ENCODE data around the gene SLC20A1.
"Not testable (repeated sequence)": the region's sequence is repeated elsewhere in the genome, so short reads cannot be mapped to it uniquely, and the experiment has no call there.

Gene SLC20A1

GRCh38 chr2:112665113-112665780 lies 19.5 kb downstream of the SLC20A1 start:
- no peak overlapping the region for H3K4me3 ChIP-seq (ENCODE audit: low read depth, low read length)
- TF ChIP-seq CTCF (IDR thresholded peaks at IDR 0.05; ENCODE audit: low read depth, low read length, missing control alignments) = no peak
- no peak for DNase-seq (ENCODE audit: low read depth)
- in situ Hi-C loops (cut with HindIII; ENCODE audit: low sequenced_read_pairs) = loop anchor here (5.0 kb wide), 1 partner anchor 57 kb away; the partner anchor contains the start of gene NT5DC4

- in situ Hi-C loops (cut with HindIII; ENCODE audit: low sequenced_read_pairs) = loop anchor here (5.0 kb wide), 1 partner anchor 56 kb away; the partner anchor contains the start of gene NT5DC4
- no peak for DNase-seq (ENCODE audit: low read depth)
- no peak overlapping the region for H3K4me3 ChIP-seq (ENCODE audit: low read depth, low read length)
- TF ChIP-seq CTCF (IDR thresholded peaks at IDR 0.05; ENCODE audit: low read depth, low read length, missing control alignments) = no peak
Measured at GRCh38 chr2:112666761-112667122, 21.0 kb downstream of the SLC20A1 start.

GRCh38 chr2:112667540-112667939 lies 21.8 kb downstream of the SLC20A1 start:
- in situ Hi-C loops (cut with HindIII; ENCODE audit: low sequenced_read_pairs) = loop anchor here (5.0 kb wide), 1 partner anchor 55 kb away; the partner anchor contains the start of gene NT5DC4
- H3K4me3 ChIP-seq (ENCODE audit: low read depth, low read length); DNase-seq (ENCODE audit: low read depth): not testable (repeated sequence)

- no peak for TF ChIP-seq CTCF (IDR thresholded peaks at IDR 0.05; ENCODE audit: low read depth, low read length, missing control alignments)
- no peak for DNase-seq (ENCODE audit: low read depth)
- no peak overlapping the region for H3K4me3 ChIP-seq (ENCODE audit: low read depth, low read length)
- in situ Hi-C loops (cut with HindIII; ENCODE audit: low sequenced_read_pairs) = loop anchor here (5.0 kb wide), 1 partner anchor 53 kb away; the partner anchor contains the start of gene NT5DC4
Measured at GRCh38 chr2:112669667-112670066, 23.9 kb downstream of the SLC20A1 start.

- H3K4me3 ChIP-seq (ENCODE audit: low read depth, low read length) = no peak overlapping the region
- no peak for TF ChIP-seq CTCF (IDR thresholded peaks at IDR 0.05; ENCODE audit: low read depth, low read length, missing control alignments)
- DNase-seq (ENCODE audit: low read depth) = no peak
- in situ Hi-C loops (cut with HindIII; ENCODE audit: low sequenced_read_pairs) = no loop called here
Measured at GRCh38 chr2:112670252-112671022, 24.7 kb downstream of the SLC20A1 start.

- no peak for DNase-seq (ENCODE audit: low read depth)
- no peak overlapping the region for H3K4me3 ChIP-seq (ENCODE audit: low read depth, low read length)
- in situ Hi-C loops (cut with HindIII; ENCODE audit: low sequenced_read_pairs) = no loop called here
- no peak for TF ChIP-seq CTCF (IDR thresholded peaks at IDR 0.05; ENCODE audit: low read depth, low read length, missing control alignments)
Measured at GRCh38 chr2:112671801-112672200, 26.1 kb downstream of the SLC20A1 start.

GRCh38 chr2:112673008-112673407 lies 27.3 kb downstream of the SLC20A1 start:
- no peak overlapping the region for H3K4me3 ChIP-seq (ENCODE audit: low read depth, low read length)
- in situ Hi-C loops (cut with HindIII; ENCODE audit: low sequenced_read_pairs) = no loop called here
- DNase-seq (ENCODE audit: low read depth) = no peak
- no peak for TF ChIP-seq CTCF (IDR thresholded peaks at IDR 0.05; ENCODE audit: low read depth, low read length, missing control alignments)
